SK-N-MC (cell line): ENCODE measurements around the gene PHF5A.
"Not testable (repeated sequence)": the region's sequence is repeated elsewhere in the genome, so short reads cannot be mapped to it uniquely, and the experiment has no call there.

Source experiments
- DNase-seq: peaks from one replicate; pipeline ENCODE4 v3.0.0-alpha.2; 2011; ENCODE audit warnings: low read depth, low spot score
- H3K27ac ChIP-seq: fragments of 200-600 bp; sonication (generic); 2 replicates; pipeline ENCODE4 v1.5.1; 2016; ENCODE audit warnings: mixed run types
- H3K36me3 ChIP-seq: fragments of 200-600 bp; sonication (generic); 2 replicates; pipeline ENCODE4 v1.6.1; 2017; ENCODE audit warnings: antibody characterized with exemption, low read length, mixed read lengths; ENCODE audit not compliant: insufficient read depth
- H3K4me3 ChIP-seq: fragments of 200-600 bp; sonication (generic); 2 replicates; pipeline ENCODE4 v1.5.1; 2016
- H3K9ac ChIP-seq: fragments of 200-600 bp; sonication (generic); 2 replicates; pipeline ENCODE4 v1.8.0; 2017; ENCODE audit warnings: mixed run types, mixed read lengths; ENCODE audit not compliant: insufficient read length
- H3K9me3 ChIP-seq: fragments of 200-600 bp; sonication (generic); 2 replicates; pipeline ENCODE4 v1.6.1; 2017; ENCODE audit warnings: low read depth, mild to moderate bottlenecking, antibody characterized with exemption, low read length, moderate library complexity, mixed read lengths
- EZH2 ChIP-seq: fragments of 200-600 bp; sonication (generic); IDR thresholded peaks from one replicate; pipeline ENCODE4 v1.6.1; 2017; ENCODE audit warnings: antibody characterized with exemption
- FOXP2 ChIP-seq: optimal IDR thresholded peaks from 2 replicates; pipeline ENCODE3; 2011; ENCODE audit warnings: mild to moderate bottlenecking, moderate library complexity; ENCODE audit not compliant: insufficient read depth; ENCODE audit errors: extremely low read length, control extremely low read depth
- POLR2AphosphoS5 ChIP-seq: IDR thresholded peaks from 2 replicates; pipeline ENCODE4 v1.6.1; 2012; ENCODE audit warnings: mild to moderate bottlenecking, low read depth, low read length, borderline replicate concordance

PHF5A gene

DNA sequence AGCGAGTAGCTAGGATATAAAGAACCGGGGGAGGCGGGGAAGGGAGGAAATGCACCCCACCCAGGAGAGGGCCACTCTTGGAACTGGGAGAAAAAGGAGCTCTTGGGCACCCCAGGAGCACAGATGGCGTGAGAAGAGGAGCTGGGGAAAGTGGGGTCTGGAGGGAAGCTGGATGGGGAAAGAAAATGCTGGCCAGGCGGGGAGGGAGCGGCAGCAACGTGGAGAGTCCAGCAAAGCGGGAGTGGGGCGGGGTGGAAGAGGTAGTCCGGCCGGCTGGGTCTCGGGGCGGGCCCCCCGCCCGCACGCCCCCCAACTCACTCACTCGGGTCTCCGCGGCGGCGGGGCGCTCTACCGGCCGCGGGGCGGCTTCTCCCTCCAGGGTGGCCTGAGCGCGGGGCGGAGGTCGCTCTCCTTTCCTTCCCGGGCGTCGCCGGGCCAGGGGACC lies 22.4 kb downstream of the PHF5A start:
- Histone ChIP-seq H3K4me3 (peak overlapping the region; percentile 98), H3K9ac (peak overlapping the region; percentile 90), H3K9me3 (no peaks in the 10 kb centered on the region), H3K27ac (peak overlapping the region; percentile 70), H3K36me3 (peaks cover 17% of the 10 kb centered on the region; the same call in 1 of the 2 replicates)
- DNase-seq = no peak
- TF ChIP-seq FOXP2 (no peak), EZH2 (no peak), POLR2AphosphoS5 (no peak)

- Histone ChIP-seq H3K9ac (peak overlapping the region; percentile 90), H3K27ac (peak overlapping the region; percentile 73), H3K36me3 (peaks cover 19% of the 10 kb centered on the region; the same call in 1 of the 2 replicates), H3K4me3 (peak overlapping the region; percentile 98), H3K9me3 (no peaks in the 10 kb centered on the region)
- TF ChIP-seq EZH2 = no peak
- no peak for TF ChIP-seq FOXP2
- no peak for TF ChIP-seq POLR2AphosphoS5
- no peak for DNase-seq
Observed at GRCh38 chr22:41445129-41446056, 23.1 kb downstream of the PHF5A start.

DNA sequence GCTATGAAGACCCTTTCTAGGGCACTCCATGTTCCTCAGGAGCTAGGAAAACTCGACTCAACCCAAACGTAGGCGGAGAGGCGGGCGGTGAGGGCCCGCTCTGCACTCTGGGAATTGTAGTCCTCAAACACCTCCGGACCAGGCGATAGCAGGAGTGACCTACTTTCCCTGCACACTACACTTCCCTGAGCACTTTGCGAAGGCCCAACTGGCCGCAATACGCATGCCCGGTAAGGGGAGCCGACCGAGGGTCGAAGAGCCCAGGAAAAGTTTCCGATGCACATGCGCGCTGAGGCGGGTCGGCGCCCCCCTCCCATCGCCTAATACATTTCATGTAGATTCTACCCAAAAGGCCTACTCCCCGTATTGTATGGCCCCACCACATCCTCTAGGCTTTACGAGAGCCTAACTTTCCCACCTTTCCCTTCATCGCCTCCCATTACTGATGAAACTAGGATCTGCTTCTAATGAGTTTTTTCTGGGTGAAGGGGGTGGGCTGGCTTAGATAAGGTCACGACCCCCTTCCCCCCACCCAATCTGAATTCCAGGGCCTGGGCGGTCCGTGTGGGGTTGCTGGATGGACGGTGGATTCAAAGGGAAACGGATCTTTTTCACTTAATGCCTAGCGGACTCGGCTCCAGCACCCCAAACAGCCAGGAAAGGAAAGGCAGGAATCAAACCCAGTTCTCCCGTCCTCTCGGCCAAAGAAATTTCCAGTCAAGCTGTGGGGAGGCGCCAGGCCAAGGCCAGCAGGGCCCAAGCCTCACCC lies 23.9 kb downstream of the PHF5A start:
- Histone ChIP-seq H3K36me3 (peaks cover 19% of the 10 kb centered on the region; the same call in 1 of the 2 replicates), H3K4me3 (peak overlapping the region; percentile 98), H3K27ac (peak overlapping the region; percentile 73; the same call in 1 of the 2 replicates), H3K9me3 (no peaks in the 10 kb centered on the region), H3K9ac (peak overlapping the region; percentile 90)
- peak; percentile 75 for DNase-seq
- no peak for TF ChIP-seq FOXP2
- 0 out of 2 replicates have a peak, but pooled peaks have one; percentile 7 for TF ChIP-seq POLR2AphosphoS5
- no peak for TF ChIP-seq EZH2

DNA sequence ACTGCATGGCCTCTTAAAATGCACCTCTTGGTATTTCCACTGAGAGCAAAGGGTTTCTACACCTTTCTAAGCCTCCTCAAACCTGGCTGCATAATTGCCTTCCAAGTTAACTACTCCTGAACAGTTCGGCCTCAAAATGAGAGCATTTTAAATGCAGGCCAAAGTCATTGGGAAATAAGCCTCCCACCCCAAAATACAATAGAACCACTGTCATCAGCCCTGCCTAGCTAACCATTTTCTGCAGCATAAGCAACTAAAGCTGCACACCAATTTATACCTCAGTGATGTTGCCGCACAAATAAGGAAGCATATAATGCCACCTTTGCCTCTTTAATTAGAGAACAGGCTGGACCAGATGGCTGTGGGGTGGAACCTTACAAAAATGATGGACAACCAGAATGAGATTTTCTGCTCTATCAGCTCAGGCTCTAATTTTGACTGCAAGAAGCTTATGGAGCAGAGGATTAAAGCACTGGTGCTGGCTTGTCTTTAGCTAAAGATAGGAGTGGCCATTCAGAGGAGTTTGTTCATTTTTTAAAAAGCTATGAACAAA lies 26.2 kb downstream of the PHF5A start:
- H3K36me3 ChIP-seq = peaks cover 21% of the 10 kb centered on the region; the same call in 1 of the 2 replicates
- no peak for TF ChIP-seq FOXP2
- no peak for TF ChIP-seq POLR2AphosphoS5
- TF ChIP-seq EZH2 = no peak

DNA sequence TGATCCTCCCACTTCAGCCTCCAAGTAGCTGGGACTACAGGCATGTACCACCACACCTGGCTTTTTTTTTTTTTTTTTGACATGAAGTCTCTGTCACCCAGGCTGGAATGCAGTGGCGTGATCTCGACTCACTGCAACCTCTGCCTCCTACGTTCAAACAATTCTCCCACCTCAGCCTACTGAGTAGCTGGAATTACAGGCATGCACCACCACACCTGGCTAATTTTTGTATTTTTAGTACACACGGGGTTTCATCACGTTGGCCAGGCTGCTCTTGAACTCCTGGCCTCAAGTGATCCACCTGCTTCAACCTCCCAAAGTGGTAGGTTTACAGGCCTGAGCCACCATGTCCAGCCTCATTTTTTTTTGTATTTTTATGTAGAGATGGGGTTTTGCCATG lies 28.0 kb downstream of the PHF5A start:
- peaks cover 39% of the 10 kb centered on the region for H3K36me3 ChIP-seq
- H3K9ac ChIP-seq, H3K9me3 ChIP-seq, H3K27ac ChIP-seq, H3K4me3 ChIP-seq, DNase-seq: not testable (repeated sequence)

More for the DNA sequence above, 26.2 kb downstream of the PHF5A start:
- peak overlapping the region; percentile 33; the same call in 1 of the 2 replicates for H3K27ac ChIP-seq
- no peak for DNase-seq
- no peak overlapping the region for H3K9ac ChIP-seq
- no peaks in the 10 kb centered on the region for H3K9me3 ChIP-seq
- H3K4me3 ChIP-seq = no peak overlapping the region

- Histone ChIP-seq H3K4me3 (no peak overlapping the region), H3K36me3 (peaks cover 37% of the 10 kb centered on the region), H3K27ac (no peak overlapping the region), H3K9ac (no peak overlapping the region), H3K9me3 (no peaks in the 10 kb centered on the region)
- TF ChIP-seq FOXP2 = no peak
- TF ChIP-seq POLR2AphosphoS5 = no peak
- TF ChIP-seq EZH2 = no peak
- DNase-seq = no peak
Observed at GRCh38 chr22:41437198-41437597, 31.3 kb downstream of the PHF5A start.

DNA sequence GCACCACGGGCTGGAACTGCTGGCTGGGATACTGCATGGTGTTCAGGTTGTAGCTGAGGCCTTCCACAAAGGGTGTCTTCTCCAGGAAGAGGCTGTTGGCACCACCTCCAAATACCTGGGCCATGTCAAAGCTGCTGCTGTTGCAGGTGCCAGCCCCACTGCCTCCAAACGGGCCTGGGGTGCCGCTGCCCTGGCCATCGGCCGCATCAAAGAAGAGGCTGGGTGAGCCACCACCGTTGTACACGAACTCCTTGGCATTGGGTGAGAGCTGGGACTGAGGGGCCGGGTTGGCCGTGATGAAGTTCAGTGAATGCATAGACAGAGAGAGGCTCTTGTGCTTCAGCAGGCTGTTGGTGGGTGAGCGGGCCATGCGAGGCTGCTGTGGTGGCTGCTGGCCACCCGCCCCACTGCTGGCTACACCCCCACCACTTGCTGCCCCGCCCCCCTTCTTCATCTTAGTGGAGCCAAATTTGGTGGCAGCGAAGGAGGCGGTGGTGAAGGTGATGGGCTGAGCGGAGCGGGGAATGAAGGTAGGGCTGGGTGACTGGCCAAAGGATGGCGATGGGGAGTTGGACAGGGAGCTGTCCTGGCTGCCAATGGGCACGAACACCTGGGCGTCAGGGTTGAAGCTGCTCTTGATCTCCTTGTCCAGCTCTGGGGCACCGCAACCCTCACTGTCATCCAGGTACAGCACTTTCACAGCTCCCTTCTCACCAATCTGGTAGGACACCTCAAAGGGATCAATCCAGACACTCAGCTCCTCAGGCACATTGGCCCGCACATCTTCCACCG lies 32.0 kb downstream of the PHF5A start:
- Histone ChIP-seq H3K36me3 (peaks cover 34% of the 10 kb centered on the region), H3K9me3 (no peaks in the 10 kb centered on the region), H3K27ac (no peak overlapping the region), H3K9ac (no peak overlapping the region), H3K4me3 (no peak overlapping the region)
- no peak for DNase-seq
- no peak for TF ChIP-seq POLR2AphosphoS5
- TF ChIP-seq EZH2 = no peak
- no peak for TF ChIP-seq FOXP2

DNA sequence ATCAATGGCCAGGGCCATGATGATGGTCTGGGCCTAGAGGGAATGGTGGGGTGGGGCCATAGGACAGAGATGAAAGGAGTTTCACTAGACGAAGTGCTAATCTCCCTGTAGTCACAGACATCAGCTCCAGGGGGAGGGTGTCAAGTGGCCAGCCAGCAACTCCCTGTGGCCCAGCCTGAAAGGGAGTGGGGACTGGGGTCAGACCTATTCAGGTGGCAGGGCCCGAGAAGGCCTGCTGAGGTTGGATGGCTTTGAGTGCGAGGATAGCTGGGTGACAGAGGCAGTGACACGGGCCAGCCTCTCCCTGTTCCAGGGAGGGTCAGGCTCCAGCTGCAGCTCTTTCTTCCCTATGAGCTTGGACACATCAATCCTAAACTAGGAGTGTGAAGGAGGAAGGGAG lies 32.9 kb downstream of the PHF5A start:
- no peak for DNase-seq
- TF ChIP-seq FOXP2 = no peak
- TF ChIP-seq EZH2 = no peak
- no peak for TF ChIP-seq POLR2AphosphoS5
- Histone ChIP-seq H3K9ac (no peak overlapping the region), H3K4me3 (no peak overlapping the region), H3K36me3 (peaks cover 29% of the 10 kb centered on the region), H3K27ac (no peak overlapping the region), H3K9me3 (no peaks in the 10 kb centered on the region)

GRCh38 chr22:41434361-41435003 lies 34.0 kb downstream of the PHF5A start:
- not testable (repeated sequence) for H3K9ac ChIP-seq, H3K27ac ChIP-seq, H3K4me3 ChIP-seq, H3K9me3 ChIP-seq, DNase-seq
- peaks cover 29% of the 10 kb centered on the region for H3K36me3 ChIP-seq

DNA sequence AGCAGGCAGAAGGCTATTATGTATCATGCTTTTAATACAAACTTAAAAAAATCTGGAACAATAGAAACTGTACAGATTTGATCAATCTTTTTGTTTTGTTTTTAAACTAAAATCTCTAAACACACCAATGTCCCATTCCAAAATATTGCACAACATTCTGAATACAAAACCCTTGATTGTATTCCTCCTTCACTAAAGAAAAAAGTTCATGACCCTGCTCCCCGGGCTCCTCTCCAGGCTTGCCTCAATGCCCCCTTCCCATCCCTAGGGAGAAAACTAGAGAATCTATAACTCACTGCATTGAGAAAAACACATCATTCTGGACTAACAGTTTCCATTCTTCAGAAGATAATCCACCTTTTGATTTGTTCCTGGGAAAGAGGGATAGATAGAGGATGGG lies 35.0 kb downstream of the PHF5A start:
- H3K9ac ChIP-seq, H3K9me3 ChIP-seq, H3K4me3 ChIP-seq, DNase-seq, H3K27ac ChIP-seq: not testable (repeated sequence)
- H3K36me3 ChIP-seq = peaks cover 29% of the 10 kb centered on the region
